H54 (cell line): Measurements from ENCODE around the gene CSNK1G1.
"Not testable (repeated sequence)": the region's sequence is repeated elsewhere in the genome, so short reads cannot be mapped to it uniquely, and the experiment has no call there.

Experiments
- DNase-seq: peaks from one replicate; pipeline ENCODE4 v3.0.0; 2011; ENCODE audit warnings: low spot score, mixed read lengths; ENCODE audit not compliant: insufficient read length
- FAIRE-seq: peaks from 3 replicates; lab custom pipeline; 2011; peaks lifted over from hg19 to GRCh38; lab: Jason Lieb, UNC
- POLR2A ChIP-seq: IDR thresholded peaks from 2 replicates; pipeline ENCODE4 v1.6.1; 2011; ENCODE audit warnings: low read depth, mild to moderate bottlenecking, low read length

Gene CSNK1G1

GRCh38 chr15:64224511-64224910, 131.5 kb downstream of the CSNK1G1 start:
- no peak for TF ChIP-seq POLR2A
- FAIRE-seq (no peak), DNase-seq (no peak)

GRCh38 chr15:64223882-64224281, 132.1 kb downstream of the CSNK1G1 start:
- FAIRE-seq, result no peak
- no peak for DNase-seq
- TF ChIP-seq POLR2A, result no peak

- DNase-seq, result no peak
- FAIRE-seq, result no peak
- TF ChIP-seq POLR2A, result no peak
Measured at GRCh38 chr15:64222573-64223366, 133.2 kb downstream of the CSNK1G1 start.

GRCh38 chr15:64221911-64222310, 134.1 kb downstream of the CSNK1G1 start:
- not testable (repeated sequence) for FAIRE-seq

GRCh38 chr15:64217429-64217750, 138.6 kb downstream of the CSNK1G1 start:
- not testable (repeated sequence) for DNase-seq, FAIRE-seq

More at GRCh38 chr15:64221911-64222310, 134.1 kb downstream of the CSNK1G1 start:
- DNase-seq, result not testable (repeated sequence)

- FAIRE-seq (no peak), DNase-seq (no peak)
- no peak for TF ChIP-seq POLR2A
Measured at GRCh38 chr15:64216730-64217428, 139.1 kb downstream of the CSNK1G1 start.

- FAIRE-seq, result no peak
- no peak for TF ChIP-seq POLR2A
- no peak for DNase-seq
Measured at GRCh38 chr15:64216196-64216595, 139.8 kb downstream of the CSNK1G1 start.

GRCh38 chr15:64213646-64214045, 142.3 kb downstream of the CSNK1G1 start:
- FAIRE-seq (no peak), DNase-seq (no peak)
- no peak for TF ChIP-seq POLR2A

- FAIRE-seq (no peak), DNase-seq (no peak)
- no peak for TF ChIP-seq POLR2A
Measured at GRCh38 chr15:64211696-64212095, 144.3 kb downstream of the CSNK1G1 start.

- no peak for DNase-seq
- no peak for FAIRE-seq
- no peak for TF ChIP-seq POLR2A
Measured at GRCh38 chr15:64210371-64210770, 145.6 kb downstream of the CSNK1G1 start.

- DNase-seq, result no peak
- no peak for TF ChIP-seq POLR2A
- no peak for FAIRE-seq
Measured at GRCh38 chr15:64209680-64210334, 146.2 kb downstream of the CSNK1G1 start.

- FAIRE-seq, result no peak
- DNase-seq, result no peak
- no peak for TF ChIP-seq POLR2A
Measured at GRCh38 chr15:64205202-64205601, 150.8 kb downstream of the CSNK1G1 start.

GRCh38 chr15:64197425-64197824, 158.5 kb downstream of the CSNK1G1 start:
- no peak for TF ChIP-seq POLR2A
- DNase-seq (no peak), FAIRE-seq (no peak)

GRCh38 chr15:64193971-64194370, 162.0 kb downstream of the CSNK1G1 start:
- no peak for TF ChIP-seq POLR2A
- DNase-seq, result no peak
- FAIRE-seq, result no peak
